AG09309 (cell line): ENCODE data around the gene OMG.
"Not testable (repeated sequence)": the region's sequence is repeated elsewhere in the genome, so short reads cannot be mapped to it uniquely, and the experiment has no call there.

Experiments used
- DNase-seq: peaks from one replicate; pipeline ENCODE4 v3.0.0-alpha.2; 2010; ENCODE audit warnings: low read depth
- H3K4me3 ChIP-seq: 2 replicates; pipeline ENCODE4 v1.5.1; 2011; ENCODE audit warnings: mild to moderate bottlenecking, low read depth, low read length, moderate library complexity; ENCODE audit not compliant: control insufficient read depth
- TF ChIP-seq, protein P1 (sequence below): IDR thresholded peaks from 2 replicates; pipeline ENCODE4 v1.5.1; 2011; ENCODE audit warnings: mild to moderate bottlenecking, low read depth, low read length, inconsistent platforms; ENCODE audit not compliant: insufficient read depth, control insufficient read depth; ENCODE audit errors: missing control alignments

OMG gene

GRCh38 chr17:31294231-31294630 is 2.8 kb downstream of the OMG start:
- DNase-seq = no peak
- no peak overlapping the region for H3K4me3 ChIP-seq
- TF ChIP-seq, protein P1, sequence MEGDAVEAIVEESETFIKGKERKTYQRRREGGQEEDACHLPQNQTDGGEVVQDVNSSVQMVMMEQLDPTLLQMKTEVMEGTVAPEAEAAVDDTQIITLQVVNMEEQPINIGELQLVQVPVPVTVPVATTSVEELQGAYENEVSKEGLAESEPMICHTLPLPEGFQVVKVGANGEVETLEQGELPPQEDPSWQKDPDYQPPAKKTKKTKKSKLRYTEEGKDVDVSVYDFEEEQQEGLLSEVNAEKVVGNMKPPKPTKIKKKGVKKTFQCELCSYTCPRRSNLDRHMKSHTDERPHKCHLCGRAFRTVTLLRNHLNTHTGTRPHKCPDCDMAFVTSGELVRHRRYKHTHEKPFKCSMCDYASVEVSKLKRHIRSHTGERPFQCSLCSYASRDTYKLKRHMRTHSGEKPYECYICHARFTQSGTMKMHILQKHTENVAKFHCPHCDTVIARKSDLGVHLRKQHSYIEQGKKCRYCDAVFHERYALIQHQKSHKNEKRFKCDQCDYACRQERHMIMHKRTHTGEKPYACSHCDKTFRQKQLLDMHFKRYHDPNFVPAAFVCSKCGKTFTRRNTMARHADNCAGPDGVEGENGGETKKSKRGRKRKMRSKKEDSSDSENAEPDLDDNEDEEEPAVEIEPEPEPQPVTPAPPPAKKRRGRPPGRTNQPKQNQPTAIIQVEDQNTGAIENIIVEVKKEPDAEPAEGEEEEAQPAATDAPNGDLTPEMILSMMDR = no peak

- TF ChIP-seq, protein P1 = no peak
- H3K4me3 ChIP-seq = no peak overlapping the region
- no peak for DNase-seq
Measured at GRCh38 chr17:31293581-31293980, 3.5 kb downstream of the OMG start.

GRCh38 chr17:31291820-31292219 is 5.2 kb downstream of the OMG start:
- no peak for DNase-seq
- no peak overlapping the region for H3K4me3 ChIP-seq
- TF ChIP-seq, protein P1 = no peak

DNA sequence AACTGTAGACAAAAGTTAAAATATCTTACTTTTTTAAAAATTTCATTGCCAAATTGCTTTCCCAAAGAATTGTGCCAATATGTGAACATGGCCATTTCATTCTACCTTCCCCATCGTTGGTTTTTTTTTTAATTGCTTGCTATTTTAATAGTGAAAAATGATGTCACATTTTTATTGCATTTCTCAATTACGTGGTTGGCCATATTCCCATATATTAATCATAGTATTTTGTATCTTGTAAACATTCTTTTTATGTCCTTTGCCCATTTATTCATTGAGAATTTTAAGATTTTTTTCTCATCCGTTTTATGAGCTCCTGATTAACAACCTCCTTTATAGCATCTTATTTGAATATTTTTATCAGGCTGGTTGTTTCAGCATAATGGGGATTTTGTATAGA is 7.2 kb downstream of the OMG start:
- TF ChIP-seq, protein P1 = no peak
- DNase-seq = no peak
- no peak overlapping the region for H3K4me3 ChIP-seq

- DNase-seq, H3K4me3 ChIP-seq: not testable (repeated sequence)
Measured at GRCh38 chr17:31287932-31288331, 9.1 kb downstream of the OMG start.

DNA sequence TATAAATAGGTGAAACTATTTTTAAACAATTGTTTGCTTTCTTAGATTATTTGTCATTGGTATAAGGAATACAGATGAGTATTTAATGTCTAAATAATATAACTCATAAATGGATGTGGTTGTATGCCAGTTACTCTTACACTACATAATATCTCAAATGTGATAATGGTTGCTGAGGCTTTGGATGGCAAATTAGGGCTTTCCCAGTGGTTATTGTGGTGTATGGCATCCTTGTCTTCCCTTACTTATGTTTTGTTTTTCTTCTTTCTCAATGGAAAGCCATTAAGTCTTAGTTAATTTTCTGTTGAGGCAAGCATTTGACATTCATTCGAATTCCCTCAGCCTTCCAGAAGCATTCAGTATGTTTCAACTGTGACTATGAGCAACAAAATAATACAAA is 10.5 kb downstream of the OMG start:
- DNase-seq = no peak
- H3K4me3 ChIP-seq = no peak overlapping the region
- TF ChIP-seq, protein P1 = no peak

GRCh38 chr17:31283841-31284240 is 13.2 kb downstream of the OMG start:
- TF ChIP-seq, protein P1 = no peak
- no peak for DNase-seq

More at GRCh38 chr17:31283841-31284240, 13.2 kb downstream of the OMG start:
- H3K4me3 ChIP-seq = no peak overlapping the region
